Vagina (tissue), 2 donors: Measurements from ENCODE around the gene CARD9. TPM values are rescaled to one million over a fixed set of nuclear protein-coding genes. Genes with fewer than 3 reads are reported as not detected.

ENCODE experiments used
- DNase-seq, 2 donors: peaks; one replicate each; pipeline ENCODE4 v3.0.0-alpha.2; 2017; ENCODE audit errors: extremely low spot score in 2 of 2
- H3K27ac ChIP-seq: fragments of 200-600 bp; sonication (generic); one replicate; pipeline ENCODE4 v1.5.1; 2019
- H3K27me3 ChIP-seq: fragments of 200-600 bp; sonication (generic); one replicate; pipeline ENCODE4 v1.5.1; 2019
- H3K36me3 ChIP-seq, 2 donors: fragments of 200-600 bp; sonication (generic); one replicate each; pipeline ENCODE4 v1.5.1; 2017 to 2019
- H3K4me1 ChIP-seq: fragments of 200-600 bp; sonication (generic); one replicate; pipeline ENCODE4 v1.5.1; 2019
- H3K4me3 ChIP-seq, 2 donors: fragments of 200-600 bp; sonication (generic); 1 replicate in 1 of 2; 2 replicates in 1 of 2; pipeline ENCODE4 v1.5.1; 2016 to 2019
- H3K9me3 ChIP-seq: fragments of 200-600 bp; sonication (generic); one replicate; pipeline ENCODE4 v1.5.1; 2019
- CTCF ChIP-seq, 3 experiments: fragments of 450-650 bp in 2 of 3; fragments of 200-600 bp in 1 of 3; sonication (generic) in 1 of 3; IDR thresholded peaks; one replicate each; pipeline ENCODE4 v1.5.1; 2017 to 2019; ENCODE audit warnings: antibody characterized with exemption in 3 of 3, mild to moderate bottlenecking in 2 of 3, moderate library complexity in 2 of 3
- POLR2A ChIP-seq, 2 donors: fragments of 450-650 bp; IDR thresholded peaks; one replicate each; pipeline ENCODE4 v1.6.1; 2017; ENCODE audit warnings: antibody characterized with exemption in 2 of 2, mild to moderate bottlenecking in 2 of 2, moderate library complexity in 2 of 2
- POLR2AphosphoS5 ChIP-seq, 2 donors: sonication (generic); formaldehyde crosslinking; IDR thresholded peaks; one replicate each; pipeline ENCODE4 v1.9.0; 2017; ENCODE audit warnings: antibody characterized with exemption in 2 of 2, mild to moderate bottlenecking in 2 of 2, low read depth in 1 of 2; ENCODE audit not compliant: insufficient read depth in 1 of 2
- intact Hi-C: fragments of 100-400 bp; cut with DNase I; formaldehyde crosslinking; loops from one replicate; pipeline ENCODE4 v1.15.1; 2023
- total RNA-seq: library from RNA; depleted of rRNA; stranded (reverse); fragments of >200 nt; gene quantifications from one replicate; pipeline ENCODE4 v1.2.3, GENCODE V29; 2016

Gene CARD9
- total RNA-seq, 1 donor from 2014 or later: 16.9 TPM

GRCh38 chr9:136329636-136330405 is 43.6 kb downstream of the CARD9 start:
- no peak for DNase-seq
- no peaks in the 10 kb centered on the region for H3K9me3 ChIP-seq
- peaks cover 57% of the 10 kb centered on the region for H3K4me1 ChIP-seq
- H3K36me3 ChIP-seq: no peaks in the 10 kb centered on the region
- no peak for TF ChIP-seq CTCF (IDR thresholded peaks at IDR 0.05)
- TF ChIP-seq POLR2A (IDR thresholded peaks at IDR 0.05): no peak
- TF ChIP-seq POLR2AphosphoS5 (IDR thresholded peaks at IDR 0.05; ENCODE audit: insufficient read depth in 1 of 2, low read depth in 1 of 2): no peak
- no peaks in the 10 kb centered on the region for H3K27me3 ChIP-seq
- peak overlapping the region; percentile 94 for H3K27ac ChIP-seq
- intact Hi-C loops: no loop called here
- H3K4me3 ChIP-seq: peak overlapping the region; percentile 71 to 87

DNA sequence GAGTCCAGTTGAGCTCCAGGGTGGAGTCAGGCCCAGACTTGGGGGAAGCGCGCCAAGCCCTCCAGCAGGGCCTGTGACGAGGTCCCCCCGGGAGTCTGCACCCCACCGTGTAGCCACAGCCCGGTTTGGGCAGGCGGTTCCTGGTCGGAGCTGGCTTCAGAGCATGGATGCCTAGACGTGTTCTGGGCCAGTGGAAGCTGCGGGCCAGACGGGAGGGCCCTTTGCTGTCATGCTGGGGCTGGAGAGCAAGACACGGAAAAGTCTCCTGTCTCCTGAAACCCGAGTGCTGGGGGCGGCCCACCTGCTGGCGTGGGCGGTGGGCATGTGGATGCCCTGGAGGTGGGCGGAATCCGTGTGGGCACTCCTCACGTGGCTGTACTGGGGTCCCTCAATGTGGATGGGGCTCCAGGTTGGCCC is 44.2 kb downstream of the CARD9 start:
- no peak for DNase-seq
- intact Hi-C loops: no loop called here
- H3K4me1 ChIP-seq: peaks cover 58% of the 10 kb centered on the region
- H3K4me3 ChIP-seq: peak overlapping the region; percentile 71 to 87
- no peaks in the 10 kb centered on the region for H3K36me3 ChIP-seq
- TF ChIP-seq POLR2AphosphoS5 (IDR thresholded peaks at IDR 0.05; ENCODE audit: insufficient read depth in 1 of 2, low read depth in 1 of 2) (no peak), CTCF (IDR thresholded peaks at IDR 0.05) (no peak), POLR2A (IDR thresholded peaks at IDR 0.05) (no peak)
- no peaks in the 10 kb centered on the region for H3K27me3 ChIP-seq
- H3K27ac ChIP-seq: peak overlapping the region; percentile 94
- no peaks in the 10 kb centered on the region for H3K9me3 ChIP-seq

DNA sequence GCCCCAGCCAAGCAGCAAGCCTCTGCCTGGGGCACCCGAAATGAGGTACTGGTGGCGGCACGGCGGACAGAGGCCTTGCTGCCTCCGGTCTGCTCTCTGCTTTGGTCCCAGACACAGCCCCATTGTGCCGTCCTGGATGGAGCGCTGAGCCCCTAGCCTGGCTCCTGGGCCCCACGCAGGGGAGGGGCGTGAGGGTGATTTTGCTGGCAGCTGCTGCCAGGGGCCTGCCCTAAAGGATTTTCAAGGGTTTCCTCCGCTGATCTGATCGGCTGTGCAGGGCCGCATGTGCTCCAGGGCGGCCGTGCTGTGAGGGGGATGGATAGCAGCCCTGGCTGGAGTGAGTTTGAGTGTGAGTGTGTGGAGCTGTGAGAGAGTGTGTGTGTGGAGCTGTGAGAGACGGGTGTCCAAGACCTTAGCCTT is 44.8 kb downstream of the CARD9 start:
- Histone ChIP-seq H3K27me3 (no peaks in the 10 kb centered on the region), H3K27ac (peak overlapping the region; percentile 94), H3K36me3 (no peaks in the 10 kb centered on the region), H3K4me3 (peak overlapping the region; percentile 71 to 87), H3K9me3 (no peaks in the 10 kb centered on the region), H3K4me1 (peaks cover 58% of the 10 kb centered on the region)
- intact Hi-C loops: no loop called here
- TF ChIP-seq POLR2A (IDR thresholded peaks at IDR 0.05): no peak
- no peak for TF ChIP-seq CTCF (IDR thresholded peaks at IDR 0.05)
- TF ChIP-seq POLR2AphosphoS5 (IDR thresholded peaks at IDR 0.05; ENCODE audit: insufficient read depth in 1 of 2, low read depth in 1 of 2): peak in 1 of 2 donors; percentile 7
- no peak for DNase-seq

GRCh38 chr9:136328011-136328621 is 45.4 kb downstream of the CARD9 start:
- no peak for TF ChIP-seq POLR2A (IDR thresholded peaks at IDR 0.05)
- no peak for TF ChIP-seq CTCF (IDR thresholded peaks at IDR 0.05)
- TF ChIP-seq POLR2AphosphoS5 (IDR thresholded peaks at IDR 0.05; ENCODE audit: insufficient read depth in 1 of 2, low read depth in 1 of 2): peak in 1 of 2 donors; percentile 31
- peak overlapping the region; percentile 94 for H3K27ac ChIP-seq
- peaks cover 58% of the 10 kb centered on the region for H3K4me1 ChIP-seq
- intact Hi-C loops: no loop called here
- H3K27me3 ChIP-seq: no peaks in the 10 kb centered on the region
- H3K36me3 ChIP-seq: no peaks in the 10 kb centered on the region
- peak overlapping the region; percentile 71 to 87 for H3K4me3 ChIP-seq
- no peak for DNase-seq
- no peaks in the 10 kb centered on the region for H3K9me3 ChIP-seq
